ENCODE results near the gene PRXL2B.
A peak's percentile ranks its signal among the peaks of the same experiment; 100 is the strongest.
"Not testable (repeated sequence)": the region's sequence is repeated elsewhere in the genome, so short reads cannot be mapped to it uniquely, and the experiment has no call there.

Gene PRXL2B

GRCh38 chr1:2564006-2564814 lies 22.4 kb upstream of the PRXL2B start:
- no peak for DNase-seq (ENCODE audit: low spot score)

GRCh38 chr1:2564815-2565374 lies 21.7 kb upstream of the PRXL2B start:
- no peak for DNase-seq (ENCODE audit: low spot score)

- DNase-seq (ENCODE audit: low spot score): no peak
These were observed 20.2 kb upstream of the PRXL2B start for GRCh38 chr1:2566101-2567045.

- DNase-seq (ENCODE audit: low spot score): no peak
These were observed 19.4 kb upstream of the PRXL2B start for GRCh38 chr1:2567083-2567679.

GRCh38 chr1:2568187-2568816 lies 18.3 kb upstream of the PRXL2B start:
- DNase-seq (ENCODE audit: low spot score): not testable (repeated sequence)

- no peak for DNase-seq (ENCODE audit: low spot score)
These were observed 17.5 kb upstream of the PRXL2B start for GRCh38 chr1:2569060-2569459.

- DNase-seq (ENCODE audit: low spot score): not testable (repeated sequence)
These were observed 16.9 kb upstream of the PRXL2B start for GRCh38 chr1:2569703-2570102.

GRCh38 chr1:2570332-2570731 lies 16.2 kb upstream of the PRXL2B start:
- DNase-seq (ENCODE audit: low spot score): no peak

GRCh38 chr1:2571348-2571747 lies 15.2 kb upstream of the PRXL2B start:
- no peak for DNase-seq (ENCODE audit: low spot score)

- DNase-seq (ENCODE audit: low spot score): no peak
These were observed 13.2 kb upstream of the PRXL2B start for GRCh38 chr1:2573250-2573920.

- no peak for DNase-seq (ENCODE audit: low spot score)
These were observed 12.2 kb upstream of the PRXL2B start for GRCh38 chr1:2574350-2574749.

- DNase-seq (ENCODE audit: low spot score): no peak
These were observed 10.5 kb upstream of the PRXL2B start for GRCh38 chr1:2575801-2576663.

- DNase-seq (ENCODE audit: low spot score): not testable (repeated sequence)
These were observed 9.0 kb upstream of the PRXL2B start for GRCh38 chr1:2577565-2578075.

GRCh38 chr1:2578758-2579118 lies 7.8 kb upstream of the PRXL2B start:
- DNase-seq (ENCODE audit: low spot score): no peak

GRCh38 chr1:2580691-2581090 lies 5.9 kb upstream of the PRXL2B start:
- no peak for DNase-seq (ENCODE audit: low spot score)

- no peak for DNase-seq (ENCODE audit: low spot score)
These were observed 4.2 kb upstream of the PRXL2B start for GRCh38 chr1:2582391-2582790.

GRCh38 chr1:2583331-2583791 lies 3.2 kb upstream of the PRXL2B start:
- no peak for DNase-seq (ENCODE audit: low spot score)

GRCh38 chr1:2583871-2584351 lies 2.7 kb upstream of the PRXL2B start:
- DNase-seq (ENCODE audit: low spot score): peak; percentile 50

GRCh38 chr1:2584686-2585317 lies 1.8 kb upstream of the PRXL2B start:
- DNase-seq (ENCODE audit: low spot score): no peak

Measured in AG08396 (cell line).